Islet precursor cell (in vitro differentiated cells): ENCODE measurements around the gene PAX1.

Experiments
- DNase-seq: peaks from one replicate; pipeline ENCODE4 v3.0.0-alpha.2; 2018

Gene PAX1

DNA sequence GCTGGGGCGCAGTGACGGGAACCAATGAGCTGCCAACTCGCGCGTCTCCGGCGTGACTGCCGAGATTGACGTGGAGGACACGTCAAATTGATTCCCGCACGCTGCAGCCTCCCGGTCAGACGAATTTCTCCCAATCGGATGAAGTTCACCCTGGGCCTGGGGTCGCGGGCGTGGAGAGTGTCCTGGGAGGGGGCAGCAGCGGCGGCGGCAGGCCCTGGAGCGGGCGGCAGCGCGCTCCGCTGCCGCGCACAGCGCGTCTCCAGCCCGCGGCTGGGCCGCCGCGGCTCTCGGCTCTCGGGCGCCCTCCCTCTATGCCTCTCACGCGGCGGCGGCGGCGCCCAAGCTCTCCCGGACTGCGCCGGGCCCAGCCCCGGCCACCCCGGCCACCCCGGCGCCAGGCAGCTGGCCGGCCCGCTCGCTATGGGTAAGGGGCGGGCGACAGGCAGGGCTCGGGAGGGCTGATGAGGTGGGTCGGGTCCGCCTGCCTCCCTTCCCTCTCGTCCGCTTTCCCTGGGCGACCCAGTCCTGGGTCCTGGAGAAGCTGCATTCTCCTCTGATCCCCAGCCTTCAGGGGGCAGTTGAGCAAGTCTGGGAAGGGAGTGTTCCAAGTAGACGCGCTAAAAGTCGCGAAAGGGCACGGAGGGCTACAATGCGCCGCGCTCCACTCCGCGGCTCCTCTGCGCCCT is at the start of gene PAX1:
Gene PAX1, plus strand, starts transcription at position 90 of the 686 bp plus-strand sequence. Its CDS starts 49 bp downstream, at position 139.
- no peak for DNase-seq

DNA sequence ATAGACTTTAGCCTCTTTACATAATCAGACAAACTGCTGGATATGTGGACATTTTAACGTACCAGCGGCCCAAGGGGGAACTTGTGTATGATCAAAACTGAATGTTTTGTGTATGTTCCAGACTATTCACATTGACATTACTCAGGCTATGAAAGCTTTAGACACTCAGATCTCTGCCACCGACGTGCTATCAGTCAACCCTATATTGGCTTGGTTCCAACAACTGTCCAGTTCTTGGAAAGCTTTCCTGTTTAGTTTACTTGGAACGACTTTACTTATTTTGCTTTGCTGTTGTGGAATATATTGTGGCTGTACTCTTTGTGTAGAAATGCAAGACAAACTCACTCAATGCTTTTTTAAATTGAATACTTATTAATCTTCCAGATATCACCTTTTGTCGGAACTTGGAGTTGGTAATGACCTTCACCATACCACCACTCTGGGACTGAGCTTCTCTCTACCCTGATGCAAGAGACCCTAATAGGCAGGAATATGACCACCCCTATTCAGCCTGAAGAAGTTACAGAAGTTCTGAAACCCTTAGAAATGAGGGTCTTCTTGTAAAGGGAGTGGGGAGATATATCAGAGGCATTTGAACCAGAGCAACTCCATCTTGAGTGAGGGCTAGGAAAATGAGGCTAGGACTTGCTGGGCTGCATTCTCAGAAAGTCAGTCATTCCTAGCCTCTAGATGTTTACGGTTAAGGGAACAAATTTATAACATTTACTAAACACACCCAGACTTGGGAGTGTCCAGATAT is 49.0 kb upstream of the PAX1 start:
- DNase-seq = no peak

DNA sequence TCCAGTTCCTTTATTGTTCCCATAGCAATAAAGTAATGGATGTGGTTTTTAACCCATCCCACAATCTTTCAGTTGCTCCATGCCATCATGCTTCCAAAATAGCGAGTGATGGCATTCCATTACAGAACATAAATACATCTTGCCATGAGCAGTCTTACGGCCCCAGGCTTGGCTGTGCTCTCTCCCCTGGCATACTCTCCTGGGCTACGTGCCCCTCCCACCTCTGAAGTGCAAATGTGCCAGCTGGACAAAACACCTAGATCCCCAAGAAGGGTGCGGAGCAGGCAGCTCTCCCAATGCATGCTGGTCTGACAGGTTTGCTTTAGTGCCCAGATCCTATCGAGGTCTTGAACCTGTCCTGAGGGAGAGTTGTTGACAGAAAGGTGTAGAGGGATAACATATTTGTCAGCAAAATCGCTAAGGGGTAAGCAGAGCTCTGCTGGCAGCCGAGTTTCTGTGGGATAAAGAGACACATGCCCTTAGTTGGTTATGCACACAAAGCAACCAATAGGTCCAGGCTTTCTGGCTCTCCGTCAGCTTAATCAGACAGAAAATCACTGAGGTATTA is 43.9 kb upstream of the PAX1 start:
- DNase-seq = no peak

DNA sequence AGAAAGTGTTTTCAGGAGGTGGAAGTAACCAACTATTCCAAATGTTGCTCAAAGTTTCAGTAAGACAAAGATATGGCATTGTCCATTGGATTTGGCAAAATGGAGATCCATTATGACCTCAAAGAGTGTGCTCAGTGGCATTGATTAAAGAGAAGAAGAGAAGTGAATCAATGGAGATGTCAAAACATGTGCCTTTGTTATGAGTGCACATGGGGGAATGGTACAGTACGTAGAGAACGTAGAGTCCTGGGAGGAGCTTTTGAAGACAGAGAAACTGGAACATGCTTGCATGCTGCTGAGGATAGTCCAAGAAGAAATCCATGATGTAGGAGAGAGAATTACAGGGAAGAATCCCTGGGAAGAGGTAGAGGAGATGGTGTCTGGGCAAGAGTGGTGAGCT is 42.0 kb upstream of the PAX1 start:
- DNase-seq = no peak

GRCh38 chr20:21665687-21666446 is 39.6 kb upstream of the PAX1 start:
- DNase-seq = peak; percentile 66

DNA sequence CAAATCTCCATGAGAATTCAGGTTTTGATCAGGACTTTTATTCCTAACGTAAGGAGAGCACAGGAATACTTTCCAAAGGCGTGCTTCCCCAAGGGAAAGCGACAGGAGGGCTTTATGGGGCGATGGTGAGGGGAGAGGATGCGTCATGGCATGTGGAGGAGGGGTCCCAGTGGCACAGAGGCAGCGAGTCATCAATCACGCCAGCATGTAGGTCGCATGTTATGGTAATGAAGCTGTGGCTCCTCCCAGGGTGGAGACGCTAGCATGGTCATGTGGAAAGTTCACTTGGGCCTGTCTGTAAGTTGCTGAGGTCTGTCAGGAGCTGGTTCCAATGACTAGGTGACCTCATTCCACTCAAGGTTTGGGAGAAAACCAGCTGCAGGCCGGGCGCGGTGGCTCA is 35.3 kb upstream of the PAX1 start:
- no peak for DNase-seq

DNA sequence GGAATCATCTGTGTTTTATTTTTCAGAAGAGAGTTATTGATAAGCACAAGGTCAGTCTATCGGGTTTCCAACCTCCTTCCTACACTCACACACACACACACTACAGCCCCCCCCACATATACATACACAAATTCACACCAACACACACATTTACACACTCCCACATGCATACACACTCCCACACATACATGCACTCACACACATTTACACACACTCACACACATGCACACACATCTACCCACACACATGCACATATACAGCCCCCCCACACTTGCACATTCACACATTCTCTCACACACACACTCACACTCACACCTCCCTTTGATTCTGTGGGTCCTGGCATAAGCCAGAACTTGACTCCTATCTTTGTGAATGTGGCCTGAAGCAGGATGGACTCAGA is 34.5 kb upstream of the PAX1 start:
- no peak for DNase-seq

DNA sequence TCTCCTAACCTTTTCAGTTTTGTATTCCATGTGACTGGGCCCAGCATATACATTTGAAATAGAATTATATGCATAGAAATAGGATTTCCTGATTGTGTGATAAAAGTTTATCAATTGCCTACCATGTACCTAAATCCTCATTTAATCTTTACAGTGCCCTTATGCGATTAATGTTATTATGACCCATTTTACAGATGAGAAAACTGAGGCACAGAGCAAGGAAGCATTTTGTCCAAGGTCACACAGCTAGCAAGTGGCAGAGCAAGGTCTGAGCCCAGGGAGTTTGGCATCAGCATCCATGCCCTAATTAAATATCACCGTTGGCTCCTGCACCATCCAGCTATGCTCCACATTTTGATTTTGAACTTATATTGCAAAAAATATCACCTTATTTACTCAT is 28.2 kb upstream of the PAX1 start:
- DNase-seq = no peak

GRCh38 chr20:21677781-21678180 is 27.7 kb upstream of the PAX1 start:
- DNase-seq = no peak

GRCh38 chr20:21681234-21681921 is 24.1 kb upstream of the PAX1 start:
- DNase-seq = no peak

GRCh38 chr20:21681922-21682318 is 23.5 kb upstream of the PAX1 start:
- DNase-seq = no peak

DNA sequence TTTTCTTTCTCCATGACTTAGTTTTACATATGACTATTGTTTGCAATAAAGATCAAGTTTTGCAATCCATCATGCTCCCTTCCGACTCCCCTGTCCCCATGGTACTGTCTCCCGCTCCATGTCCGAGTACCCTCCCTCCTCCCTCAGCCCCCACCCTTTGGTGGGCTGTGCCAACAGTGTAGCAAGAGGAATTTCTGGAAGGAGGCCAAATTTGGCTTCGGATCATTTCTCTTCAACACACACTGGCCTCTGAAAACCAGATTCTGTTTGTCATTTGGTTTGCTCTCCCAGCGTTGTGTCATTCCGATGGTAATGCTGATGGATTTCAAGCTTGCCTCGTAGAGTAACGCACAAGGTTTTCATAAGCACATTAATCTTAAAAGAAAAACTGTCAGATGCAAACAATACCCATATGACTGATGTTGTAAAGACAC is 22.9 kb upstream of the PAX1 start:
- no peak for DNase-seq

GRCh38 chr20:21684671-21685070 is 20.8 kb upstream of the PAX1 start:
- DNase-seq = no peak

DNA sequence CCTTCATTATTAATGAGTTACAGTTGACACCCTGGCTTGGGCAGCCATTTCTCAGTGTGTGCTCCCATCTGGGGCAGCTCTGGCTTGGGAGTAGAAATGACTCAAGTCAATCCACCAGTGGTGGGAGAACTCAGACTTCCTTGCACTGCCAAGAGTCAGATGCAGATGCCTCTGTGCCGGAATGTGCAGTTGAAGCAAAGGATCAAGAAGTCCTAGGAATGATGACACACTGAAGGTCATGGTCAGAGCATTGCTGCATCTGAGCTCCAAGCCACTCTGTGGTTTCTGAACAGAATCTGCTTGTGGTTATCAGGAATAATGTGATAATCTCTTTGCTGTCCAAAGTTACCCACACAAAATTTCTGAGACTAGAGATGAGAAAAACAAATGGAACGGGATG is 19.5 kb upstream of the PAX1 start:
- no peak for DNase-seq

DNA sequence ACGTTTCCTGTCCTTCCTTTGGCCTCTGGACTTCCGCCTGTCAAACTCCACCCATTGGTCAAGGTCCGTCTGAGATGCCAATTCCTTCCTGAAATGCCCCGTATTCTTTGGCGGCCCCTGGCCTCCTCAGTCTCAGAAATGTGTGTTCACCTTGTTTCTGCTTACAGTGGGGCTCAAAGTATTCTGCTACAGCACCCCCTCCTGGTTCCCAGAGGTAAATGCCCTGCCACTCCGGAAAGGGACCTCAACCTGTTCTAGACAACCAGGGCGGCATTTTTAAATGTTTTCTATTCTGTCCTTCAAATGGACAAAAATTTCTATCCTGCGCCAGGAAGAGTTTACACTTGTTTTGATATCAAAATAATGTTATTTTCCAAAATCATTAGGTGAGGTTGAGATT is 12.1 kb upstream of the PAX1 start:
- no peak for DNase-seq

GRCh38 chr20:21698494-21699215 is 6.8 kb upstream of the PAX1 start:
- DNase-seq = no peak

GRCh38 chr20:21699216-21699508 is 6.3 kb upstream of the PAX1 start:
- DNase-seq = no peak

DNA sequence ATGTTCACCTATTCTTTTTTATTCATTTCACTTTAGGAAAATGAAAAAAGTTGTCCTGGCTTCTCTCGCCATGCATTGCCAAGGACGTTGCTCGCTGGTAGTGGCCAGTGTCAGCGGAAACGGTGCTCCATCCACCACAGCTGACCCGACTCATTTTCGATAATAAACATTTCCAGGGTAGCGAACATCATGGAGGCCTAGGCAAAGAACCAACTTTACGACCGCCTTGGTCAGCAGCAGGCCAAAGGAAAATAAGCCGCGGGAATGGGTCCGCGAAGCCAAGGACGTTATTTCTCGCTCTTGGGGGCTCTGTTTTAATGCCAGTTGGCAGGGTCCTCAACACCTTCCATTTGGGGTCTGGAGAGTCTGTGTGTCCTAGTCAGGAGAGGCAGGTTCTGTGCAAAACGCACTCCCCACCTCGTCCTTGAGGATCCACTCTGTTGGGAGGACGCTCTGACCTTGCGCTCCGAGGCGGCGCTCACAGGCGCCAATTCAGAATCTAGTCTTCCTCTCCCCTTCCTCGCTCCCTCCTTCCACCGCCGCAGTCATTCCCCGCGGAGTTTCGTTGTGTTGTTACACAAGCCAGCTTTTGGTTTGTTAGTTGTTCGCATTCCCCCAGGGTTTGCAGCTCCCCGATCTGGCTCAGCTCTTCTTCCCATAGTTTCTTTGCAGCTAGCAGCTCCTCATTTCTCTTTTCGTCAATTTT is 4.1 kb upstream of the PAX1 start:
- DNase-seq = no peak

GRCh38 chr20:21702016-21702415 is 3.4 kb upstream of the PAX1 start:
- DNase-seq = no peak

DNA sequence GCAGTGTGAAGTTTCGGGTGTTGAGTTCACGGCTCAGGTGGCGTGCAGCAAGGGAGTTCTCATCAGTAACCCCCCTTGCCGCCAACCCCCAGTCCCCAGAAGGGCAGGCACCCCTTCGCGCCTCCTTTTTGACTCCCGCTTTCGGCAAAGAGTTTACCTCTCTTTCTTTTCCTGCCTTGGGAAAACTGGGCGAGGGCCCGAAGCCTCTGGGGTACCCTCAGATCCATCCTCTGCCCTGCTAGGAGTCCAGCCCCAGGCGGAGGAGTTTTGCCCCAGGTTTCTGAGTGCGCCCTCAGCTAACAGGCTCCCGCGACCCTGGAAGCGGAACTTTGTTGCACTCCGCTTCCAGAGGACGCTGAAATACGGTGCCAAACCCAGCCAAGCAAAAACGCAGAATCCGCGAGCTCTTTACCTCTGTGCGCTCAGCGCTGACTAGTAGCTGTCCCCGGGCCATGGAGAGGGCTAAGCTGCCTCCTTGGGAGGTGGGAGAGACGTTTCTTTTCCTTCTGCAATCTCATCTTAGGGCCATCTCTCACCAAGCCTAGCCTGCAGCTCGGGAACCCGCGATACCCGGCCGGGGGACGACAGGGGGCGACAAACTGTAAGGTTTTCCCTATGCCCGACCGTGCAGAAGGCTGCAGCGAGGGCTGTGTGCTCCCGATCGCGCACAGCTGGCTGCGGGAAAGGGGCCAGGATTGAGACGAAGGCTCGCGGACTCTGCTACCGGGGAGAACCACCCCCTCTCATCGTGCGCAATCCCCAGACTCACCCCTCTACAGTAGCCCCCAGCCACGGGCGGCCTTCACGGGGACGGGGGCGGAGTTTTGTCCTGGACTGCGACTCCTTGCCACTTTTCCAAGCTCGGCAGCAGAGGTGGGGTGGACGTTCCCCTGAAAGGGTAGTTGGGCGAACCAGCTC is 2.7 kb upstream of the PAX1 start:
- DNase-seq = peak; percentile 93
